GM18873 (cell line): Measurements from ENCODE around the gene HS1BP3.

Experiments
- ATAC-seq: cut with Tn5 transposase; IDR thresholded peaks from one replicate; pipeline ENCODE4 v1.9.1; 2021; ENCODE audit warnings: mild to moderate bottlenecking, moderate library complexity, moderate number of reproducible peaks; ENCODE audit not compliant: unreplicated experiment, low FRiP score

The HS1BP3 gene

DNA sequence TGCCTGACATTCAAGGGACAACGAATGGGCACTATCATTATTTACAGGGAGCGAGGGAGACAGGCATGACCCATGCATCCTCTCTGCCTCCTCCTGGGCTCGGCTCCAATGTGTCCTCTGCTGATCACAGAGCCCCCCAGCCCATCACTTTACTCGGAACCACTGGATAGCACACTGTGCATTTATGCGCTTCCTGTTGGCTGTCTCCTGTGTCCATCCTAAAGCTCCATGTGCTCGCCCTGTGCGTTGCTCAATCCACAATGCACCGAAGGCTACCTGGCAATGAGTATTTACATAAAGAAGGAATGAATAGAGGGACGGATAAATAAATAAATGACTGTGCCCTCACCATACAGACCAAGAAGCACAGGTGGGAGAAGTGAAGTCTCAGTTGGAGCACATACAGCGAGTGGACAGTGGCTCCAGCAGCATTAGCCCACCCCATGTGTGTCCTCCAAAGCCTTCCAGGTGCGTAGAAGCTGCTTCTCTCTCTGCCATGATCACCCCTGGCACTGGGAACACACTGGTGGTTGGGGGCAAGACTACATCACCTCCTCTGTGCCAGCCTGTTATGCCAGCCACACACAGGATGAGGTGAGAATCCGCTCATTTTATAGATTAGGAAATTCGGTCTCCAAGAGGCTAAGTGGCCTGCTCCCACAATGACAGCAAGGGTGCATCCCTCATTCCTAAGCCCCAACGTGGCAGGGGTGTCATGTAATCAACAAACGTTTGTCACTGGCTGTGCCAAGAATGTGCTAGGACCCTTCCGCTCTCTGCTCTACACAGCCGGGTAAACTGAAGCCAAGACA lies 13.7 kb upstream of the HS1BP3 start:
- no peak for ATAC-seq

DNA sequence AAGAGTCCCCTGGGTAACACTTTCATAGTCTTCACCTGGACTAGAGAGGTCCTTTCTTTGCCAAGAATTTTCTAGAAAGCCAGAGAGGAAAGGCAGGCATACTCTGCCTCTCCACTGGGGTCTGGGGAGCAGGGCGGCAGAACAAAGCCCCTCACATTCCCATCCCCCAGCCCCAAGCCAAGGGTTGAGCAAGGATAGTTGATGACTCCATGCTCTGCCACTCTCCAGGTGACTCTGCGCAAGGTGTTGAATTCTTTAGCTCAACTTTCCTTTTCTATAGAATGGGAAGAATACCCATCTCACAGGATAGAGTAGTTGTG lies 13.1 kb upstream of the HS1BP3 start:
- no peak for ATAC-seq

DNA sequence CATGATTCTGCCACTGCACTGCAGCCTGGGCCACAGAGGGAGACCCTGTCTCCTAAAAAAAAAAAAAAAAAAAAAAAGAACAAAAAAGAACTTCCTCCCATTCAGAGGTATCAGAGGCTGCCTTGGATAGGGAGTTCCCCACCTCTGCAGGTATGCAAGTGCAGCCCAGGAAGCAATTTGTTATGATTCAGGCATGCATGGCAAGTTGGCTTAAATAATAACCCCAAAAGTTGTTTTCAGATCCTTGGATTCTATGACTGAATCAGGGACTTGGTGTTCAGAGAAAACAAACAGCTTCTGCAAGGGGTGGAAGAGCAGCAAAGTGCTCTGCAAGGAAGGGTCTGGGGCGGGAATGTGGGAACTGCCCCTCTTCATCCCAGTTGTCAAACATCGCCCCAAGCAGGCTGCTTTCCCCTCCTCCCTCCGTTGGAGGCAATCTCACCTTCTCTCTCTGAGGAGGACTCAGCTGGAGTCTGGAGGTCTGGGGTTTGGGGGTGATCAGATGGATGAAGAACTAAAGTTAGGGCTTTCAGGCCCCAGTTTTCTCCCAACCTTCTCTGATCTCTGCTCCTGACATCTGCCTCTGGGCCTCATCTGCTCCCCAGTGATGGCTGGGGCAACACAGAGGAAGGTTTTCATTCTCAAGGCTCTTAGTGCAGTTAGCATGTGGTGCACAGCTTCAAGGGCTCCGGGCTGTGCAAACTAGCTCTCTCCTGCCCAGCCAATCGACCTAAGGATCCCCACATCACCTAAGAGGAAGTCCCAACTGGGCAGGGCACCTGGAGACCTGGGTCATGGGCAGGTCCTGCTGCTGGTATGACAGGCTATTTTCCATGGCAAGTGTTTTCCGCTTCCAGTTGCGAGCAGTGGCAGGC lies 12.5 kb upstream of the HS1BP3 start:
- ATAC-seq: no peak

DNA sequence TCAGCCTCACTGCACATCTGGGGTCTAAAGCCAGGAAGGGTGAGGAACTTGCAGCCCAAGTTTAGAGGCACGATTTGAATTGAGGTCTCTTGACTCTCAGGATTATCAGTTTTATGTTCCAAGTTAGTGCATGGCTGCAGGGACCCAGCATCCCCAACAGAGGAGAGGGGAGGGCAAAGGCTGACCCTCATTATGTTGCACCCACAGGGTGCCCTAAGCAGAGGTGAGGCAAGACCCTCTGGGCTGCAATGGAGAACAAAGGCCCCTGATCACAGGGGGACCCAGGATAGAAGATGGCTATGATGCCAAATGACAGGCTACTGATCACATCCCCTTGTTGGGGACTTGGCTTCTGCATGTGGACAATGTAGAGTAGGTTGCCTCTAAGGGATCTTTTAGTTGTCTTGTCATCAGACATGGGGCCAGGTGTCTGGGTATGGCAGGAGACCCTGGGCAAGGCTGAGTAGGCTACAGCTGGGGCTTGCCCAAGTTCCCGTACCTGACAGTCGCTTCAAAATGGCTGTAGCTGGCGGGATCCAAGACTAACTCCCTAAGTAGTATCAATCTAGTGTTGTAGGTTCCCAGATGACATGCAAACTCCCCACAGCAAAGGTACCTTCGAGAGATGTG lies 11.5 kb upstream of the HS1BP3 start:
- no peak for ATAC-seq

- ATAC-seq: peak; percentile 56
Observed at GRCh38 chr2:20661421-20662307, 10.8 kb upstream of the HS1BP3 start.

DNA sequence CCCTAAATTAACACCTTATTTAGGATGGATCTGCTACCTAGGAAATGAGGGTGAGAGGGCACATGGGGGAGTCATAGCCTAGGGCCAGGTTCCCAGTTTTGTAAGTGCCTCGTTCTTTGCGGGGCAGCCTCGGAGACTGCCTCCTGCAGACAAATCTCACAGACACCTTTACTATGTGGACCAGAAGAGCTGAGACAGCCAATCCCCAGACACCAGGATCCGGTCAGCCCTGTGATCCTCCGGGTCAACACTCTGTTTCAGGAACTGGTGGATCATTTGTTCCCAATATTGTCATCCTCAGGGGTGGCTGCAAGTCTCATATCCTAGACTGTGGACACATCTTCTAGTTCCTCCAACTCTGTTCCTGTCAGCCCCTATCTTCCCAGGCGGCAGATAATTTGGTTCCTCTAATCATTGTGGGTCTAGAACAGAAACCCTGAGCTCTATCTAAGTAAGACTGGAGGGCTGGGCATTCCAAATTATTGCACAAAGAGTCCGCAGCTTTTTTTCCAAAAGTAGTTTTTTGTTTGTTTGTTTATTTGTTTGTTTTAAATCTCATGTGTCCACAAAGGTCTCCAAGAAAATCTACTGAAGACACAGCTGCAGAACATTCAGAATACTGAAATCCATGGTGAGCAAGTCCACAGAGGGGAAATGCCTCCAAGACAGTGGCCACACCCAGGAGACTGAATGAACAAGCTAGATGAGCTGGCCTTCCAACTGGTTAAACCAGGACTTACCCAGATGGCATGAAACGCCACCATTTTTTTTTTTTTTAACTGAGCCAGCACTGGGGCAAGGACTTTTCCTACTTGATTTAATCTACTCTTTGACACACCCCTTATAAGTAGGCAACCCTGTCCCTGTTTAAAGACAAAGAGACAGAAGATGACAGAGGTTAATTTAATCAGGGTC lies 9.9 kb upstream of the HS1BP3 start:
- ATAC-seq: no peak

- ATAC-seq: no peak
Observed at GRCh38 chr2:20657522-20658235, 6.8 kb upstream of the HS1BP3 start.

GRCh38 chr2:20656561-20656960 lies 5.7 kb upstream of the HS1BP3 start:
- no peak for ATAC-seq

DNA sequence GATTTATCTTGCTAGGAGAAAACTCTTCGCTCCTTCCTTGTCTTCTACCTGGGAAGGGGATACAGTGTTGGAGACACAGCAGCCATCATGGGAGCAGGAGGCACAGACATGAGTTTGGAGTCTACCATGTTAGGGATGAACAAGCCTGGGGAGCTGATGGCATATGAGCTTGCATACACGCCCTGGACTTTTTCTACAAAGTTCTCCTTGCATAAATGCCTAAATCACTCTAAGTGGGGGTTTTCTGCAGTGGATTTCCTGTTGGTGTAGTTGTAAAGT lies 3.6 kb upstream of the HS1BP3 start:
- ATAC-seq: no peak

DNA sequence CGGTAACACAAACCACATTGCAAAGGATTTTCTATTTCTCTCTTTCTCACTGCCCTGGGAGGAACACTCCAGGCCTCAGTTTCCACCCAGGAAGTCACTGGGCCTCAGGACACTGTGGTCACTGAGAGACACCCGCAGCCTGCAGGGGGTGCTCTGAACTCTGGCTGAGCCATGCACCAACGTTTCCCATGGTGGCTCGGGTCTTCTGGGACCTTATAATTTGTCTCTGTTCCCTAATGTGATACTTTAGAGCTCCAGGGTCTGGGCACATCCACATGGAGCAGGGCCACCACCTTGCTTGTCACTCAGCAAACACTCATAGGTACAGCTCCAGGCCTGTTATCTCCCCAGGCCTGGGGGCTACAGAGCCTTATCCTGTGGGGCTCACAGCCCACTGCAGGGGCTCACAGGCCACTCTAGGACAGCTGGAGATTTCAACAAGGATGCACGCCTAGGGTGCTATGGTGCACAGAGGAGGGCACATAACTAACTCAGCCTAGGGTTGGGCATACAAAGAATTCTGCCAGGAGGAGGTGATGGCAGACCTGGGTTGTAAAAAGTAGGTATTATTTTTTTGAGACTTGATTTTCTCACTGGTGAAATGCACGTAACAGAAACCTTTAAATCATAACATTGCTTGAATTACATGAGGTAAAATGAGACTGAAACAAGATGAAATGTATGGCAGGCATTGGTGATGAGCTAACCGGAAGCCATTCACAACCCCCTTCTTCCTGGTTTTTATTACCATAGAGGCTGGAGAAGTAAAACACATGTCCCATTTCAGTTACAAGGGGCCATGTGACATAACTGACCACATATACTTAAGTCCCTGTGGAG lies 3.0 kb upstream of the HS1BP3 start:
- ATAC-seq: no peak

DNA sequence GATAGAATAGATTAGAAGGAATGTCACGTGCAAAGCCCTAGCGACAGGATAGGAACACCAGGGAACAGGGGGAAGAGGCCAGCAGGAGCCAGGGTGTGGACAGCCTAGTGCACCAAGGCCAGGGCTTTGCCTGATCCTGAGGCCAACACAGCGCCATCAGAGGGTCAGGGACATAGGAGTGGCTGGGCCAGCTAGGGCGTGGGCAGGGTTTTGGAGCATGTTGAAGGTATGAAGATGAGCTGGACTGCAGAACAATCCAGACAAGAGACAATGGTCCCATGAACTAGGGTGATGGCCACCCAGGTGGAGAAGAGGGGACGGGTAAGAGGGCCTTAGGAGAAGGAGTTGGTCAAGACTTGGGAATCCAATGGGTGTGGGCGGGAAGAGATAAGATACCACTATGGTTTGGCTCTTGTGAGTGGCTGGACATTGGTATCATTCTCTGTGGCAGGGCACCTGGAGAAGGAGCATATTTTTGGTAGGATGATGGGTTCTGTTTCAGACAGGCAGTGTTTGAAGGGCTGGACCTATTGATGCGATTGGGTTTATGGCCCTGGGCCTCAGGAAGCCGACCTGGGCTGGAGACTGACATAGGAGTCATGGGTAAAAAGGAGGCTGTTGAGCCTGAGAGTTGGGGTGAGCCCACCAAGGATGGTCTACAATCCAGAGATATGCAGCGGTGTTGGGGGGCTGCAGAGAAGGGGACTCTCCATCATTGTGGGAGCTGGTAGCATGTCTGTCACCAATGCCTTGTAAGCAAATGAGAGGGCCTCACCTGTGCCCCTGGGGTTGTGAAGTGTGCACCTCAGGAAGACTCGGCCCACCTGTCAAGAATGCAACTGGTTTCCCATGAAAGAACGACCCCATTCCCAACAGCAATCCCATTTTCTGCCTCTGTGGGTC lies 2.0 kb upstream of the HS1BP3 start:
- ATAC-seq: no peak

DNA sequence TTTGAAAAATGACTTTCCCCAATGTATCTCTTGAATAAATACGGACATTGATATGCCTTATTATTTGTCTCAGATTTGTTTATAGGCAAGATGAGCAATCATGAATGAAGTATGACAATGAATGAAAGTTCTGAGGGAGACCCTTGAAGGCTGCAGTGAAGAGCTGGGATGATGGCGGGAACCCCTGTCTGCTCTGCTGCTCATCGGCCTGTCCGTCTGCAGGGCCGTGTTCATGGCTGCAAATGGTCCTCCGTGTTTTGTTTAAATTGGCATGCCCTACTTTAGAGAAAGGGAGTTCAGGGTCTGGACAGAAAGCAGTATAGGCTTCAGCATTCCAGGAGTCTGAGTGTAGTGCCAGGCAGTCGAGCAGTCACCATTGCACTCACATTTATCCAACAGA lies 1.2 kb upstream of the HS1BP3 start:
- ATAC-seq: no peak

GRCh38 chr2:20651731-20652099 lies 817 bp upstream of the HS1BP3 start:
- ATAC-seq: no peak

DNA sequence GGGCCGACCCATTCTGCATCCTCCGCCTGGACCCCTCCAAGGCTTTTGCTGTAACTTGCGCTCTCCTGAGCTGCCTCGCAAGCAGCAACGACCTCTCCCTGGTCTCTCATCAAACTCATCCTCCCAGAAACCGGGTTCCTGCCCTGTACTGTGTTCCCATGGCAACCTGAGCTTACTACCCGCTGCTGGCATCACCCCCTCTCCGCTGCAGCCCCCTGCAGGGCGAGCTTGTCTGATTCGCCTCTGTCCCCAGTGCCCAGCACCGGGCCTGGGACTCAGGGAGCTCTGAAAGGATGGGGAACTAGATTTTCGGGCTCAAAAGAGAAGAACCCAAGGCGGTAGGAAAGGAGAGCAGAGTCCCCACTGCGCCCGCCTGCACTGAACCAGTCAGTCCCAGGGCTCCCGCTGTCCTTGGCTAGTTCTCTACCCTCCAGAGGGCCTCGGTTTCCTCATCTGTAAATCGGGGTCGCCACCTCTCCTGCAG lies 463 bp downstream of the HS1BP3 start:
- peak; percentile 10 for ATAC-seq

- ATAC-seq: no peak
Observed at GRCh38 chr2:20649976-20650375, 922 bp downstream of the HS1BP3 start.

GRCh38 chr2:20649576-20649975 lies 1.3 kb downstream of the HS1BP3 start:
- no peak for ATAC-seq

- ATAC-seq: no peak
Observed at GRCh38 chr2:20648831-20649230, 2.1 kb downstream of the HS1BP3 start.
